GM23248 (cell line): ENCODE measurements around the gene BICRA.

Source experiments
- EZH2 ChIP-seq: fragments of 200-600 bp; sonication (generic); IDR thresholded peaks from 2 replicates; pipeline ENCODE4 v1.6.1; 2018; ENCODE audit warnings: antibody characterized with exemption, mild to moderate bottlenecking; ENCODE audit not compliant: insufficient read depth, poor library complexity, severe bottlenecking
- EZH2phosphoT487 ChIP-seq: fragments of 200-600 bp; sonication (generic); IDR thresholded peaks from 2 replicates; pipeline ENCODE4 v1.6.1; 2018; ENCODE audit warnings: antibody characterized with exemption, moderate library complexity, mild to moderate bottlenecking, low read depth; ENCODE audit not compliant: insufficient read depth

GRCh38 chr19:47700934-47701716, 92.2 kb downstream of the BICRA start:
- no peak for TF ChIP-seq EZH2
- TF ChIP-seq EZH2phosphoT487, result no peak
